ENCODE results near the gene OPN1LW.
"Not testable (repeated sequence)": the region's sequence is repeated elsewhere in the genome, so short reads cannot be mapped to it uniquely, and the experiment has no call there.

OPN1LW gene

DNA sequence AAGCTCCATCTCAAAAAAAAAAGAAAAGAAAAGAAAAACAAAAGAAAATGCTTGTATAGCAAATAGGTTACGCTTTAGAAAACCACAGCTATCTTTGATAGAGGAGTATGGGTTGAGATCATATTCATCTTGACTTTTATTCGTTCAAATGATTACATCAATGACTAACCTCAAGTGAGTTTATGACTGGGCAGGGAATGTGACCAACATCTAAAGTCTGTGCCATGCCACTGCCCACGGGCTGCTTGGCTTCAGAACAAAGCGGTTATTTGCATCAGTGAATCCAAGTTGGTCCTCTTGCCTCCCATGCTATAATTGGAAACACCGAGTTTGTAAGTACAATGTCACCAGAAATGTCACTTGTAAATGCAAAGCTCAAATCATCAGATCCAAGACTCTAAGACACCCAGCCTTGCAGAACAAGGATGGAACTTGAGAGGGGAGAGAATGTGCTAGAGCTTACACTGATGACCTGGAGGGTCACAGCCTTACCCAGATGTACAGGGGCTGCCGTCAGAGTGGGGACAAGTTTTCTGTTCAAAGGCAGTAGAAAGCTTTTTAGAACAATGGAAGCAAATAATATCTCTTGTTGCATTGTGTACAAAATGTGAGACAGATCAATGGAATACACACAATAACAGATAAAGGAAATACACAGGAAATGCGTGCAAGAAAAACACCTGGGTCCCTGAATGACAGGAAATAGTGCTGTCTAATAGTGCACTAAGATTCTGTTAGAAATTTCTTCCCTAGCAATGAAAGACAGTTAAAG lies 8.4 kb upstream of the OPN1LW start:
- DNase-seq: peak; percentile 34

DNA sequence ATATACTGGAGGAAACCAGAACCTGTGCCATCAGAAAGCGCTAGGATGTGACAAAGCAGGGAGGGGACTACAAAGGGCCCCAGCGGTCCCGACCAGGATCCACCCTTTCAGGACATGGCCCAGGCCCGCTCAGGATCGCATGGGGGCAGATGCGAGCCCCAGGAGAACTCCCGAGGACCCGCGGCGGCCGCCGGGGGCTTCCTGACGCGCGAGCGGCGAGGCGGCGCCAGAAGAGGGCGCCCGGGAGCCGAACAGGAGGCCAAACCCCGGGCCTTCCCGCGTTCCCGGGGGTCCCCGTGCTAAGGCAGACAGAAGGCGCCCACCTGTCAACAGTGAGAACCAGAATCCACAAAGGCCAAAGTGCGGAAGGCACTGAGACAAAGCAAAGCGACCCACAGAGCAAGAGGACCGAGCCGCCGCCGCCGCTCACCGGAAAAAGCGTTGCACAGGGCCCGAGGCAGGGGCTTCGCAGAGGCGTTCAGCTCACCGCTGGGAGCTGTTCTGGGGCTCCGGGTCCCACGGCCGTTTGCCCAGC lies 7.3 kb upstream of the OPN1LW start:
- peak; percentile 67 for DNase-seq

DNA sequence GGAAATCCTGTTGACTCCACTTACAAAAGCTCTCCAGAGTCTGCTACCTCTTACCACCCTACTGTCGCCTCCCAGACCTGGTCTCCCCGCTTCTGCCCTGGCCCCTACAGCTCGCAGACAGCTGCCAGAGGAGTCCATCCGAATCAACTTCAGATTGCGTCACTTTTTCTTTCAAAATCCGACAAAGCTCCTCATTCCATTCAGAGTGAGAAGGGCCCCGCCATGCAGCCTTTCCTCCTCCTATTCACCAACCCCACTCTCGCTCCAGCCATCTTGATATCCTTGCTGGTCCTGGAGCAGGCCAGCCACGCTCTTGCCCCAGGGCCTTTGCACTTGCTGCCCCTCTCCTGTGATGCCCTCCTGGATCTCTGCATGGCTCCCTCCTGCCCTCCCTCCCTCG lies 5.2 kb upstream of the OPN1LW start:
- no peak for DNase-seq

DNA sequence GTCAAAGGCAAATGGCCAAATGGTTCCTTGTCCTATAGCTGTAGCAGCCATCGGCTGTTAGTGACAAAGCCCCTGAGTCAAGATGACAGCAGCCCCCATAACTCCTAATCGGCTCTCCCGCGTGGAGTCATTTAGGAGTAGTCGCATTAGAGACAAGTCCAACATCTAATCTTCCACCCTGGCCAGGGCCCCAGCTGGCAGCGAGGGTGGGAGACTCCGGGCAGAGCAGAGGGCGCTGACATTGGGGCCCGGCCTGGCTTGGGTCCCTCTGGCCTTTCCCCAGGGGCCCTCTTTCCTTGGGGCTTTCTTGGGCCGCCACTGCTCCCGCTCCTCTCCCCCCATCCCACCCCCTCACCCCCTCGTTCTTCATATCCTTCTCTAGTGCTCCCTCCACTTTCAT lies 3.8 kb upstream of the OPN1LW start:
- DNase-seq: no peak

DNA sequence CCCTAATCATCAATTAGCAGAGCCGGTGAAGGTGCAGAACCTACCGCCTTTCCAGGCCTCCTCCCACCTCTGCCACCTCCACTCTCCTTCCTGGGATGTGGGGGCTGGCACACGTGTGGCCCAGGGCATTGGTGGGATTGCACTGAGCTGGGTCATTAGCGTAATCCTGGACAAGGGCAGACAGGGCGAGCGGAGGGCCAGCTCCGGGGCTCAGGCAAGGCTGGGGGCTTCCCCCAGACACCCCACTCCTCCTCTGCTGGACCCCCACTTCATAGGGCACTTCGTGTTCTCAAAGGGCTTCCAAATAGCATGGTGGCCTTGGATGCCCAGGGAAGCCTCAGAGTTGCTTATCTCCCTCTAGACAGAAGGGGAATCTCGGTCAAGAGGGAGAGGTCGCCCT lies 3.3 kb upstream of the OPN1LW start:
- no peak for DNase-seq

DNA sequence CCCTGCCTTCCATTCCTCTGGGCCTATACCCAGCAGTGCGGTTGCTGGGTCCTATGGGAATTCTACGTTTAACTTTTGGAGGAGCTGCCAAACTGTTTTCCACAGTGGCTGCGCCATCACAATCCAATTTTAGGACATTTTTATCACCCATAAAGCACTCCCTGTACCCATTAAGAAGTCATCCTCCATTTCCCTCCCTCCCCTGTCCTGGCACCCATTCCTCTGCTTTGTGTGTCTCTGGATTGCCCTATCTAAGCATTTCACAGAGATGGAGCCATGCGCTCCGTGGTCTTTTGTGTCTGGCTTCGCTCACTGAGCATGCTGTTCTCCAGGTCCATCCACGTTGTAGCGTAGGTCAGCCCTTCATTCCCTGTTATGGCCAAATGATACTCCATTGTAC lies 1.7 kb upstream of the OPN1LW start:
- DNase-seq: no peak

DNA sequence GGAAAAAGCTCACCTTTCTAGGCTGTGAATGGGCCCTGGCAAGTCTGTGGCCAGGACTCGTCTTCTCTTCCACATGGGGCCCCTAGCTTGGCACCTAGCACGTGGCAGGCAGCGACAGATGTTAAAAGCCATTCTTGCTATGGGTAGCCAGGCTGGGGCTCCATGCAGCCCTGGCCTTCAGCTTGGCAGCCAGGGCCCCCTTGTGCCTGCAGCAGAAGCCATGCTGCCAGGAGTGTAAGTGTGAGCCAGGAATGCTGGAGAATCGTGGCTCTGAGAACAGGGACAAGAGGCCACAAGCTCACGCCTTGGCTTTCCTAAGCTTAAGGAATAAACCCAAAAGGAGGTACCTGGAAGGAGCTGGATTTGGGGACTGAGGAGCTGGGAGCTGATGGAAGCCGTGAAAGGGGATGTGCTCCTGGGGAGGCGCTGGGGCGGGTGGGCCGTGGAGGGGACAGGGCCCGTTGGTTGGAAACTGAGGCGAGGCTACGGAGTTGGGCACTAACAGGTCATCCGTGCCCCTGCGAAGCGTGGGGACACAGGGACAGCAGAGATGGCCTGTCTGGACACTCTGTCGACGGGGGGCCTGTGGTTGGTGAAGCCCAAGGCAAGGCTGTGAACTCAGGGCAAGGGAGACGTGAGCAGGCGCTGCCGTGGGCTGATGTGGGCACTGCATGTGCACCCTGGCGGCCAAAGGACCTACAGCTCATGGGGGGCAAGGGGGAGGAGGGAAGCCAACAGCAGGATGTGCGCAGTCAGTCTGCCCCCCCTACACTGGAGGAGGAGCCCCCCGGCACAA lies 895 bp upstream of the OPN1LW start:
- no peak for DNase-seq

DNA sequence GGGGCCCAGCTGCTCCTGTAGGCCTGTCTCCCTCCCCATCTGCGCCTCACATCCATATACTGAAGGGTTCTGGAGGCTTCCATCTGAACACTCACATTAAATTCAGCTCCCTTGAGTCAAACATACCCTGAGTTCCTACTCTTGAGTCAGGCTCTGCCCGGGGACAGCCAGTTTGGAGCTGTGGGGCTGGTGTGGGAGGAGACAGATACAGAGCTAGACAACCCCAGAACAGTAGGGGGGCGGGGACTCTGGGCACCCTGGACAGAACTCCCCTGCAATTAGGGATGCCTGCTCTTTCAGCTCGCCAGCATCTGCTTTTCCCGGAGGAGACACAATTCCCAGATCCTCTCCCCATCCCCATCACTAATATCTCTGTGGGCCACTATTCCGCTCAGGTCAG lies 7.0 kb downstream of the OPN1LW start:
- not testable (repeated sequence) for DNase-seq

DNA sequence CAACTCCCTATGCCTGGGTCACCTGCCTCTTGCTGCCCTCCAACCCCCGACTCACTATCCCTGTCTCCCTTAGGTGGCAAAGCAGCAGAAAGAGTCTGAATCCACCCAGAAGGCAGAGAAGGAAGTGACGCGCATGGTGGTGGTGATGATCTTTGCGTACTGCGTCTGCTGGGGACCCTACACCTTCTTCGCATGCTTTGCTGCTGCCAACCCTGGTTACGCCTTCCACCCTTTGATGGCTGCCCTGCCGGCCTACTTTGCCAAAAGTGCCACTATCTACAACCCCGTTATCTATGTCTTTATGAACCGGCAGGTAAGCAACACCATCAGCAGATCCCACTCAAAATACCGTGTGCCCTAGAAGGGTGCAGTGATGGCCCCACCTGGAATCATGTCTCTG lies 12.2 kb downstream of the OPN1LW start:
- not testable (repeated sequence) for DNase-seq

DNA sequence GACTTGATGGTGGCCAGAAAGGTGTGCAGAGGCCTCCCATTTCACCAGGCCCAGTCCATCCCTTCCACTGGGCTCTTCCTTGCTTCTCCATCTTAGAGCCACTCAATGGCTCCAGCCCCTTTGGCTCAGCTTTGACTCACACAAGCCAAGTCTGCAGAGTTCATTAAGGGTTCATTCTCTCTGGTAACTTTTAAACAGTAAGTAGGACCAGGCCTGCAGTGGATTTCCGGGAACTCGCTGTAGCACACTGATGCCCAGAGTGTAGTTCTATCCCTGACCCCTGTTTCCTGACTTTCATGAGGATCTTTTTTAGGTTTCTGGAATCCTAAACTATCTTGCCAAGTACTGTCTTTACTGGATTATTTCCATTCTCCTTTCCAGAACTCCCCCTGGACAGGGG lies 13.2 kb downstream of the OPN1LW start:
- not testable (repeated sequence) for DNase-seq

DNA sequence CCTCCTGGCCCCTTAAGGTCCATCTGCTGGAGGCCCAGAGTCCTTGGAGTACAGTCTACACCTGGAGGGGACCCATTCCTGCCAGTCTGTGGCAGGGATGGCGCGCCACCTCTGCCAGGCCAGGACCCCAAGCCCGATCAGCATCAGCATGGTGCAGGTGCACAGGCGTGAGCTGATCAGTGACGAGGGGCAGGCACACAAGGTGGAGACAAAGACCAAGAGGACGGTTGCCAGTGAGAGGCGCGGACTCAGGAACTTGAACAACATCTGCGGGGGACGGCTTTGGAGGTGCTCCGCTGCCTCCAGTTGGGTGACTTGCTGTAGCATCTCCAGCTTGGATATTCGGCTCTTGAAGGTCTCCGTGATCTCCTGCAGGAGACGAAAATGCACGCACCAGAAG lies 15.3 kb downstream of the OPN1LW start:
- not testable (repeated sequence) for DNase-seq

DNA sequence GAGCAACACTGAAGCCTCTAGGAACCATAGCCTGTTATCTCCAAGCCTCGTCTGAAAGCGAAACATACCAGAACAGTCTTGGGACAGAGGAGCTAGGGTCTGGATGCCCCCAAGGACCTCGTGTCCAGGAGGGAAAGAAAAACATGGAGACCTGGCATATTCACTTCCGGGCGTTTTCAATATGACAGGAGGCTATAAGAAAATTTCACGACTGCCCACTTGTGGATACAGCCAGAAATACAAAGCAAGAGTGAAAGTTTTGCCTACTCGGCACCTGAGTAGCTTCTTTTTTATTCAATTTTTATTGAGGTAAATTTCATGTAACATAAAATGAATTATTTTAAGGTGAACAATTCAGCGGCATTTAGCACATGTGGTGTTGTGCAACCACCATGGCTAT lies 20.9 kb downstream of the OPN1LW start:
- not testable (repeated sequence) for DNase-seq

DNA sequence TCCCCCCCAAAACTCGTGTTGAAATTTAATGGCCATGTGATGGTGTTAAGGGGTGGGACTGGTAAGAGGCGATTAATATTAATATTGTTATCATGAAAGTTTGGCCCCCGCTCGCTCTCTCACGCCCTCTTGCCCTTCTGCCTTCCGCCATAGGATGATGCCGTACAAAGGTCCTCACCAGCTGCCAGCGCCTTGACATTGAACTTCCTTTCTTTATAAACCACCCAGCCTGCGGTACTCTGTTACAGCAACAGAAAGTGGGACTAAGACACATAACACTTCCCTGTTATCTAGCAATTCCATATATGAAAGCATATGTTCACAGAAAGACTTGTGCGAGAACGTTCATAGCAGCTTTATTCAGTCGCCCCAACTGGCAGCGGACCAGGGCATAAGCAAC lies 24.3 kb downstream of the OPN1LW start:
- not testable (repeated sequence) for DNase-seq

DNA sequence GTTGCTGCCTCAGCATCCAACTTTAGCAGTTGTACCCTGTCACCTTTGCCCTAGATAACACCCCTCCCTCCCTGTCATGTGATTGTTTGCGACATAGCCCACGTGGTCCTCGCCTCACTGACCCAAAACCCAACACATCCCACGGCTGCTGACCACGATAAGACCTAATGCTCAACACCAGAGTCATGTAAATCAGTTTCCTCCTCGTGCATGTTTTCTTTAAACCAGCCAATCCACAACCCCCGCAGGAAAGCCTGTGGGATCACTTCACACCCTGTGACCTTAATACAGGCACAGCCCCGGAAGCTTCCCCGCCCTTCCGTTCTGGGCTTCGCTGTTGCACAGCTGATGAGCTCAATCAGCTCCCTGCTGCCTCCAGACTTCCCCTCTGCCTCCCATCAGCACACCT lies 28.5 kb downstream of the OPN1LW start:
- not testable (repeated sequence) for DNase-seq

DNA sequence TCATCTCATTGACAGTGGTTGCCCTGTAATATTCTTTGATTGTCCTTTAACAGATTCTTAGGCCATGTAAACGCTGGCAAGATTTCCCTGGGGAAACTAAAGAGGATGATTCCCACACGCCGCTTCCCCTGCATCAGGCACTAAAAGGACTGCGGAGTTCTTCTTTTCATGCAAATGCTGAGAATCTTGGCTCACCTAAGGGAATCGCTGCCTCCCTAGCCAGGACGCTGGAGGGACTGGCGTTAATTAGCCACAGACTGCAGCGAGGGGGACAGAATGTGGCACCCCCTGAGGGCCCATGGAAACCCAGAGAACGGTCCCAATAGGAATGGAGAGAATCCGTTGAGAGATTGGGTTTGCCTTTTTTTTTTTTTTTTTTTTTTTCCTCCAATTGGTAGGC lies 30.3 kb downstream of the OPN1LW start:
- DNase-seq: not testable (repeated sequence)

DNA sequence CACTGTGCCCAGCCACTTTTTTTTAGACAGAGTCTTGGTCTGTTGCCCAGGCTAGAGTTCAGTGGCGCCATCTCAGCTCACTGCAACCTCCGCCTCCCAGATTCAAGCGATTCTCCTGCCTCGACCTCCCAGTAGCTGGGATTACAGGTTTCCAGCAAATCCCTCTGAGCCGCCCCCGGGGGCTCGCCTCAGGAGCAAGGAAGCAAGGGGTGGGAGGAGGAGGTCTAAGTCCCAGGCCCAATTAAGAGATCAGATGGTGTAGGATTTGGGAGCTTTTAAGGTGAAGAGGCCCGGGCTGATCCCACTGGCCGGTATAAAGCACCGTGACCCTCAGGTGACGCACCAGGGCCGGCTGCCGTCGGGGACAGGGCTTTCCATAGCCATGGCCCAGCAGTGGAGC lies 38.3 kb downstream of the OPN1LW start, which contains the start of gene OPN1MW:
OPN1MW (plus strand) TSS at position 301 of the 400 bp plus-strand sequence; CDS start at position 383, 82 bp downstream.
- DNase-seq: not testable (repeated sequence)

DNA sequence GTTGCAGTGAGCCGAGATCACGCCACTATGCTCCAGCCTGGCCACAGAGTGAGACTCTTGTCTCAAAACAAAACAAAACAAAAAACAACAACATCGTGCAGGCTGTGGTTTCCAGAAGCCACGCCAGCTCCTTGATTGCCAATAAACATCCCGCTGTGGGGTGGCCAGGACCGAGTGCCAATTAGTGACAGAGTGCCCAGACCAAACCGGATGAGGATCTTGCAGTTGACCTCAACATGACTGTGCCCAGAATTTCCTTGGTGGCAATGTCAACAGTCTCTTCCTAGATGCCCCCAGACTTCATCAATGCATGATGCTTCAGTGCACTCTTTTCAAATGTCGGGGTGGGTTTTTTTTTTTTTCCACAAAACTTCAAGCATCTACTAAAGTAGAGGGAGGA lies 39.8 kb downstream of the OPN1LW start:
- not testable (repeated sequence) for DNase-seq

DNA sequence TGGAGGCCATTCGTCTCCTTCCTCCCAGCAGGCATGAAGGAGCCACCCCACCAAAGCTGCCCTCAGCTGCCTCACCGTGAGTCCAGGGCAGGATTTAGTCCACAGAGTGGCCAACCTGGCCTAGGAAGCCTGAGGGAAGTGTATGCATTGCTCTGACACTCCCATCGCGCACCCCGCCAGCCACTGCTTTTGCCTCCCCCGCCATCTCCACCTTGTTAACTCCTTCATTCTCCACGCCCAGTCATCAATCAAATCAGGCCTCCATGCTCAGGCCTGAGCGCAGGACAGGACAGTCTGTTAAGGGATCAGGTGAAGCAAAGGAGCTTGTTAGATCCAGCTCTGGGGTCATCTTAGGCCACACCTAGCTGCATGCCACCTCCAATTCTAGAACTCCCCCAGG lies 48.8 kb downstream of the OPN1LW start:
- not testable (repeated sequence) for DNase-seq

DNA sequence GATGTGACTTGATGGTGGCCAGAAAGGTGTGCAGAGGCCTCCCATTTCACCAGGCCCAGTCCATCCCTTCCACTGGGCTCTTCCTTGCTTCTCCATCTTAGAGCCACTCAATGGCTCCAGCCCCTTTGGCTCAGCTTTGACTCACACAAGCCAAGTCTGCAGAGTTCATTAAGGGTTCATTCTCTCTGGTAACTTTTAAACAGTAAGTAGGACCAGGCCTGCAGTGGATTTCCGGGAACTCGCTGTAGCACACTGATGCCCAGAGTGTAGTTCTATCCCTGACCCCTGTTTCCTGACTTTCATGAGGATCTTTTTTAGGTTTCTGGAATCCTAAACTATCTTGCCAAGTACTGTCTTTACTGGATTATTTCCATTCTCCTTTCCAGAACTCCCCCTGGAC lies 50.3 kb downstream of the OPN1LW start:
- DNase-seq: not testable (repeated sequence)

DNA sequence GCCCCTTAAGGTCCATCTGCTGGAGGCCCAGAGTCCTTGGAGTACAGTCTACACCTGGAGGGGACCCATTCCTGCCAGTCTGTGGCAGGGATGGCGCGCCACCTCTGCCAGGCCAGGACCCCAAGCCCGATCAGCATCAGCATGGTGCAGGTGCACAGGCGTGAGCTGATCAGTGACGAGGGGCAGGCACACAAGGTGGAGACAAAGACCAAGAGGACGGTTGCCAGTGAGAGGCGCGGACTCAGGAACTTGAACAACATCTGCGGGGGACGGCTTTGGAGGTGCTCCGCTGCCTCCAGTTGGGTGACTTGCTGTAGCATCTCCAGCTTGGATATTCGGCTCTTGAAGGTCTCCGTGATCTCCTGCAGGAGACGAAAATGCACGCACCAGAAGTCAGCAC lies 52.4 kb downstream of the OPN1LW start:
- DNase-seq: not testable (repeated sequence)

All from activated CD4-positive, alpha-beta T cell treated with anti-CD3 and anti-CD28 coated beads, Interleukin-10, Interleukin-2, amounts not matched to agents 100 ng/mL and 50 ng/mL, durations not matched to agents 16 hours and 8 hours (primary cell).